SH-SY5Y (cell line): Measurements from ENCODE around the gene HOXA11.

ENCODE experiments used
- GATA2 ChIP-seq: IDR thresholded peaks from 2 replicates; pipeline ENCODE4 v1.6.1; 2011; ENCODE audit warnings: mild to moderate bottlenecking, low read depth, low read length
- GATA3 ChIP-seq: IDR thresholded peaks from 2 replicates; pipeline ENCODE4 v1.6.1; 2011; ENCODE audit warnings: low read depth, mild to moderate bottlenecking, low read length, moderate library complexity

DNA sequence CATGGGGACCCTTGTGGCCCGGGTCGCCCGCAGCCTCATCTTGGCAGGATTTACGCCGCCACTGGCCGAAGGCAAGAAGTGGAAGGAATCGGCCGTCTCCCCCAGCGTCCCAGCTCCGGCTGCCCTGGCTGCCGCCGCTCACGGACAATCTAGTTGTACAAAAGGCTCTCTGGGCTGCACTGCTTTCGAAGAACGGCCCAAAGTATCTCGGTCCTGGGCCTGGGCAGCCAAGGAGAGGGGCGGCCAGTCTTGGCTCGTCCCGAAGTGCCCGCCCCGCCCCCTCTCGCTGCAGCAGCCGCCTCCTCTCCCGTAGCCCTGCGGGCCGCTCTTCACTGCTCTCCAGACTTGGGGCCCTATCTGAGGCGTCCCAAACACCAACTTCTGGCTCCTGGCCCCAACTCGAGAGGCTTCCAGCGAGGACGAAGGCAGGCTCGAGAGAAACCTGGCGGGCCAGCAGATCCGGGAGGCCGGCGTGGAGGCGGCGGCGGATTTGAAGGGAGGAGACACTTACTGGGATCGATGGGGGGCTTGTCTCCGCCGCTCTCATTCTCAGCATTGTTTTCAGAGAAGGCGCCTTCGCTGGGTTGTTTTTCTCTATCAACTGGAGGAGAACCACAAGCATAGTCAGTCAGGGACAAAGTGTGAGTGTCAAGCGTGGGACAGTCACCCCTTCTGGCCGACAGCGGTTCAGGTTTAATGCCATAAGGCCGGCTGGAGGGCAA lies 20.5 kb downstream of the HOXA11 start:
- TF ChIP-seq GATA3 (no peak), GATA2 (no peak)
